Liver (tissue), 3 donors: Measurements from ENCODE around the gene DIAPH2.

Experiments
- FOXA1 ChIP-seq: IDR thresholded peaks from 2 replicates; pipeline ENCODE4 v1.6.1; 2016; ENCODE audit warnings: antibody characterized with exemption
- GABPA ChIP-seq, 2 donors: IDR thresholded peaks in 1 of 2; conservative IDR thresholded peaks in 1 of 2; 2 replicates each; pipeline ENCODE4 v1.6.1; 2016; ENCODE audit warnings: antibody characterized with exemption in 2 of 2, mild to moderate bottlenecking in 1 of 2, moderate library complexity in 1 of 2
- REST ChIP-seq: IDR thresholded peaks from 2 replicates; pipeline ENCODE4 v1.6.1; 2016; ENCODE audit warnings: antibody characterized with exemption, mild to moderate bottlenecking
- TAF1 ChIP-seq: conservative IDR thresholded peaks from 2 replicates; pipeline ENCODE4 v1.6.1; 2016; ENCODE audit warnings: antibody characterized with exemption, mild to moderate bottlenecking
- YY1 ChIP-seq: IDR thresholded peaks from 2 replicates; pipeline ENCODE4 v1.6.1; 2016; ENCODE audit warnings: antibody characterized with exemption, mild to moderate bottlenecking
- TF ChIP-seq, protein P1 (sequence below): fragments of 150-350 bp; IDR thresholded peaks from 2 replicates; pipeline ENCODE4 v1.5.1; 2017; ENCODE audit warnings: improper control_type of control experiment, low read depth, low read length; ENCODE audit not compliant: missing input control
- TF ChIP-seq, protein P2 (sequence below): IDR thresholded peaks from 2 replicates; pipeline ENCODE4 v1.6.1; 2016; ENCODE audit warnings: antibody characterized with exemption
- TF ChIP-seq, protein P3 (sequence below): IDR thresholded peaks from 2 replicates; pipeline ENCODE4 v1.6.1; 2016; ENCODE audit warnings: antibody characterized with exemption
- donor health status: healthy.
- donor health status: healthy.

DNA sequence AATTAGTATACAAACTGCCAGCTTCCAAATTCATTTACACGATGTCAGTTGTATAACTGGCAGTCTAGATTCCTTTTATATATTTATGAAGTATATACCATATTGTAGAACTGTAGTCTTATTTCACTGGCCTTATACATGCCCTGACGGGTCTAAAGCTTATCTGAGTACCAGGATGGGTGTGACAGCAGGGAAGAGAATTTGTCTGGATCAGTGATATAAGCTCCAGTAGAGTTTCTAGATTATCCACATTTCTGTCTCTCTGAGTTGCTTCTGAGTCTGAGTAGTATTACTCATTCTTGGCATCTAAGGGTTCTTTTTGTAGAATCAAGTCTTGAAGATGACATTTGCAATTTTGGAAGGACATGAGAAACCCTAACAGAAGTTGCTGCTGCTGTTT, 300.4 kb downstream of the DIAPH2 start:
- TF ChIP-seq, protein P1, sequence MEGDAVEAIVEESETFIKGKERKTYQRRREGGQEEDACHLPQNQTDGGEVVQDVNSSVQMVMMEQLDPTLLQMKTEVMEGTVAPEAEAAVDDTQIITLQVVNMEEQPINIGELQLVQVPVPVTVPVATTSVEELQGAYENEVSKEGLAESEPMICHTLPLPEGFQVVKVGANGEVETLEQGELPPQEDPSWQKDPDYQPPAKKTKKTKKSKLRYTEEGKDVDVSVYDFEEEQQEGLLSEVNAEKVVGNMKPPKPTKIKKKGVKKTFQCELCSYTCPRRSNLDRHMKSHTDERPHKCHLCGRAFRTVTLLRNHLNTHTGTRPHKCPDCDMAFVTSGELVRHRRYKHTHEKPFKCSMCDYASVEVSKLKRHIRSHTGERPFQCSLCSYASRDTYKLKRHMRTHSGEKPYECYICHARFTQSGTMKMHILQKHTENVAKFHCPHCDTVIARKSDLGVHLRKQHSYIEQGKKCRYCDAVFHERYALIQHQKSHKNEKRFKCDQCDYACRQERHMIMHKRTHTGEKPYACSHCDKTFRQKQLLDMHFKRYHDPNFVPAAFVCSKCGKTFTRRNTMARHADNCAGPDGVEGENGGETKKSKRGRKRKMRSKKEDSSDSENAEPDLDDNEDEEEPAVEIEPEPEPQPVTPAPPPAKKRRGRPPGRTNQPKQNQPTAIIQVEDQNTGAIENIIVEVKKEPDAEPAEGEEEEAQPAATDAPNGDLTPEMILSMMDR = no peak
- TF ChIP-seq, protein P2, sequence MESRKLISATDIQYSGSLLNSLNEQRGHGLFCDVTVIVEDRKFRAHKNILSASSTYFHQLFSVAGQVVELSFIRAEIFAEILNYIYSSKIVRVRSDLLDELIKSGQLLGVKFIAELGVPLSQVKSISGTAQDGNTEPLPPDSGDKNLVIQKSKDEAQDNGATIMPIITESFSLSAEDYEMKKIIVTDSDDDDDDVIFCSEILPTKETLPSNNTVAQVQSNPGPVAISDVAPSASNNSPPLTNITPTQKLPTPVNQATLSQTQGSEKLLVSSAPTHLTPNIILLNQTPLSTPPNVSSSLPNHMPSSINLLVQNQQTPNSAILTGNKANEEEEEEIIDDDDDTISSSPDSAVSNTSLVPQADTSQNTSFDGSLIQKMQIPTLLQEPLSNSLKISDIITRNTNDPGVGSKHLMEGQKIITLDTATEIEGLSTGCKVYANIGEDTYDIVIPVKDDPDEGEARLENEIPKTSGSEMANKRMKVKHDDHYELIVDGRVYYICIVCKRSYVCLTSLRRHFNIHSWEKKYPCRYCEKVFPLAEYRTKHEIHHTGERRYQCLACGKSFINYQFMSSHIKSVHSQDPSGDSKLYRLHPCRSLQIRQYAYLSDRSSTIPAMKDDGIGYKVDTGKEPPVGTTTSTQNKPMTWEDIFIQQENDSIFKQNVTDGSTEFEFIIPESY = no peak
- no peak for TF ChIP-seq GABPA (IDR thresholded peaks at IDR 0.05 in 1 of 2, conservative IDR thresholded peaks at IDR 0.05 in 1 of 2)
- no peak for TF ChIP-seq YY1
- TF ChIP-seq, protein P3, sequence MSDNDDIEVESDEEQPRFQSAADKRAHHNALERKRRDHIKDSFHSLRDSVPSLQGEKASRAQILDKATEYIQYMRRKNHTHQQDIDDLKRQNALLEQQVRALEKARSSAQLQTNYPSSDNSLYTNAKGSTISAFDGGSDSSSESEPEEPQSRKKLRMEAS = no peak
- no peak for TF ChIP-seq TAF1
- TF ChIP-seq FOXA1 = no peak
- no peak for TF ChIP-seq REST
